Activated CD4-positive, alpha-beta T cell treated with anti-CD3 and anti-CD28 coated beads, Interleukin-2, amount 50 U/mL, for 48 hours (primary cell): ENCODE results near the gene ZNF136.

ENCODE experiments used
- DNase-seq, 2 experiments: peaks; one replicate each; pipeline ENCODE4 v3.0.0-alpha.2; 2020

Gene ZNF136

DNA sequence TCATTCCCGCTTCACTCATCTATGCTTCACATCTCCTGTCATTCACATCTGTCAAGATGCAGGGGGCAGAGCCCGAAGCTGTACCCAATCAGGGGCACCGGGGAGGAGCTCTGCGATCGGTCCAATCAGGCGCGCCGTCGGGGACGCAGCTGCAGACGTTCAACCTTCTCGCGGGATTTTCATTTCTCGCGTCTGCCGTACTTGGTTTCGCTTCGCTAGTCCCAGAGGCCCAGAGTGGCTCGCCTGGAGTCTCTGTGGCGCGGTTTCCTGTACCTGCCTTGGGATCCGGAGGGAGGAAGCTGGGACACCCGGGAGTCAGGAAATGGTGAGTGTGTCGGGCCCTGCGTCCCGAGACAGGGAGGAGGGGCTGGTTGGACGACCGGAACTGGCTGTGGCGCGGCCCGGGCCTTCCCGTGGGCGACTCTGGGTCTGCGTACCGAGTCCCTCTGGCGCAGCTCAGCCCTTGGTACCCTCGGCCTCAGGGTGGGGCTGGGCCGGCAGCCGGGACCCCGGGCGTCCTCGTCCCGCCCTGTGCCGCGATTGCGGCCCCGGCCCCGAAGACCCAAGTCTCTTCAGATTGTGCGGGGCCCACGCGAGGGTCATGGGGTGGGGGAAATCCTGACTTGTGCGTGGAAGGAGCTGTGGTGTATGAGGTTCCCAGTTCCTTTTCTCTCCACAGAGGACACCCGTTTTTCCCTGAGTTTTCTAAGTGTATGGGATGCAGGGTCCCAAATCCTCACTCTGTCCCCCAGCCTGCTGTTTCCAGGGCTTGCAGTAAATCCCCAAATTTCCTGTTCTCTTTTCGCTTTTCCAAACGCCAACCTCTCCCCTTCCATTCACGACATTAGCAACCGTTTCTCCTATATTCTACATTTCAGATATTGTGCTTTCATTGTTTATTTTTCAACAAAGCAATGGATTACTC is at the start of gene ZNF136:
ZNF136 (plus strand) TSS at position 215 of the 925 bp plus-strand sequence; CDS start at position 323, 108 bp downstream.
- peak; percentile 92 to 95 for DNase-seq

- DNase-seq: no peak
These were observed 49.8 kb upstream of the ZNF136 start for GRCh38 chr19:12113121-12113520.

DNA sequence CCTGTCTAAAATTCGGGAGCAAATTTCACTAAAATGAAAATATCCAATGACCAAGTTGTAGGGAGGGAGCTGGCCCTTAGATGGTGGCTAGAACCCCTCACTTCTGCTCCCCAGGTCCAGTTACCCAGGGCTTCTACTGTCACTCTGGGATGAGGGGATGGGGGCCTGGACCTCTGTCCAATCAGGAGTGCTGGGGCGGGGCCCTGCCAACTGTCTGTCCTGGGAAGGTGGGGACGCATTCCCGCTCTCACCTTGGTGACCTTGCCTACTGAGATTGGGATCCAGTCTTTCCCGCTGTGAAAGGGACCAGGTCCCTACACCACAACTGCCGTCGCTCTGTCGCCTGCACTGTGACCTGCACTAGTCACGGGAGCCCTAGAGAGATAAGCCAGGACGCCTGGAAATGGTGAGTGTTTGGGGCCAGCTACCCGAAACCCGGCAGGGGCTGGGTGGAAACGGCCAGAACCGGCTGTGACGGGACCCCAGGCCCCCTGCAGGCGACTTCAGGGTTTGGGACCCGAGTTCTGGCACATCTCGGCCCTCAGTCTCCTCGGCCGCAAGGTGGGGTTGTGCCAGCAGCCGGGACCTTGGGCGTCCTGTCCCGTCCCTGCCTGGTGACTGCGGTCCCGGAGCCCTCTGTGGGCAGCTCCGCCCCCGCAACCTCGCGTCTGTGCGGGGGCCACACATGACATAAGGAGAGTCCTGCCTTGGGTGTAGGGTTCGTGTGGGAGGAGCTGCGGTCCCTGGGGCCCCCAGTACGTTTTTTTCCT is 45.5 kb upstream of the ZNF136 start:
- DNase-seq: no peak

- peak in 1 of 2 experiments; percentile 27 for DNase-seq
These were observed 36.2 kb upstream of the ZNF136 start for GRCh38 chr19:12126707-12127106.

GRCh38 chr19:12133069-12133468 is 29.8 kb upstream of the ZNF136 start:
- DNase-seq: no peak

DNA sequence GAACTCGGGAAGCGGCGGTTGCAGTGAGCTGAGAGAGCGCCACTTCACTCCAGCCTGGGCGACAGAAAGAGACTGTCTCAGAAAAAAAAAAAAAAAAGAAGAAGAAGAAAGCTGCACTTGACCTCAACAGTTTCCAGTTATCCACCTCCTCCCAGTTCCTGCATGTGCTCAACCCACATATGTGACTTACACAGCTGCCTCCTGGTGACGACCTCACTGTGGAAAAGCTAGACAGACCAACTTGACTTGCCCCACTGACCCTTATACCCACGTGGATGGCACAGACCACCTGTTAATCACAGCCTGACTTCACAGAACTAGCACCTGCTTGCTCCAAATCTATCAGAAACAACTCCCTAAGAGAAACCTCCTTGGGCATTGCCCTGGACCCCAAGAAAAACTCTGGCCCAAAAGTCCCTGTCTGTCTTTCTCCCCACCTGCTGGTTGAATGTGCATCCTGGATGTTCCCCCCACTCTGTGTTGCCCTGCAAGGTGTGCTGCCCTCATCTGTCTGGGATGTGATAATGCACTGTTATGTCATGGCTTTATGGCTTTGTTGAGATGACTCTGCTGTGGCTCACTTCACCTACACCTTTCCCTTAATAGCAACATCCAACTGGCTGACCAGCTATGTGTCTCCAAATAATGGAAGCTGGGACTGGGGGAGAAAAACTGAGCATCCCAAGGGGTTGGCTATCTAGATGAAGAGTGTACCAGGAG is 25.5 kb upstream of the ZNF136 start:
- peak; percentile 33 to 42 for DNase-seq

DNA sequence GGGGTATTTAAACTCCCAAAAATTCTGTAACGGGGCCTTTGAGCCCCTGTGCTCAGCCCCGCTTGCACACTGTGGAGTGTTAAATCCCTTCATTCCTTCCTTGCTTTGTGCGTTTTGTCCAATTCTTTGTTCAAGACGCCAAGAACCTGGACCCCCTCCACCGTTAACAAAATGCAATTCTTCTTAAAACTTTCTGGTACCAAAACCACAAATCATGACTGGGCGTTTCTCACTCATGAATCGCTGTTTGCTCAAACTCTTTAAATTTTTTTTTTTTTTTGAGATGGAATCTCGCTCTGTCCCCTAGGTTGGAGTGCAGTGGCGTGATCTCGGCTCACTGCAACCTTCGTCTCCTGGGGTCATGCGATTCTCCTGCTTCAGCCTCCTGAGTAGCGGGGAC is 23.6 kb upstream of the ZNF136 start:
- DNase-seq: no peak

- DNase-seq: peak; percentile 94 to 97
These were observed 22.9 kb upstream of the ZNF136 start, which contains the start of gene ZNF20 for GRCh38 chr19:12139885-12140544. TSS of gene ZNF20 (minus strand) at chr19:12140350. CDS start at chr19:12140182, 168 bp downstream.

DNA sequence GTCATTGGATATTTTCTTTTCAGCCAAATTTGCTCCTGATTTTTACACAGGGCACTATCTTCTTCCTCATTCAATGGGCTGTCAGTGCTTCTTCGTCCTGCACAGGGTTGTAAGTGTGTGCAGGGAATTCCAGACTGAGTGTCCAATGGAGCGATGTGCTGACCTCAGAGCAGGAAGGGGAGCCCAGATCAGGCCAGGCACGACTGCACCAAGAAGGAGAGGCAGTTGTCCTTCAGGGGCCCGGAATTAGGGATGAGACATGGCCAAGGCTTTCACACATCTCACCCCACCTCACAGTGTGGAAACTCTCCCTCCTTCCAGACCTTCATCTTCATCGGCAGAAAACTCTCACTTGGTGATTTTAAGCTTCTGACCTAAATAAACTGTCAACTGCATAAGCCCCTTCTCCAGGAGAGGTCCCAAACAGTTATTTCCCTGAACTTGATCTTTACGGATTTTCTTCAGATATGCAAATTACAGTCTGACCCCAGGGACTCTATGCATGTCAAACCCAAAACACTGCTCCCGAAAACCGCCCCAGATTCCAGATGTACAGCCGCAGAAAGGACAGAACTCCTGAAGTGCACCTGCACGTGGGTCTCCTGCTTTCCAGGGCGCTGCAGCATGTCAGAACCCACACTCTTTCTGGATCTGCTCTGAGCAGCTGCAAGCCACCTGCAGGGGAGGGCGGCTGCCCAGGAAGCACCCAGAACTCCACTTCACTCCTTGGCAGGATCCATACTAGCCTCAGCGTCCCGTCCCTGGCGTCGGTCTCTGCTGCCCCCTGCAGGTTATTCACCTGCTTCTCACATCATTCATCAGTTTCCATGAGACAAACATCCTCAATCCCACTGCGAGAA is 22.1 kb upstream of the ZNF136 start:
- DNase-seq: peak; percentile 89 to 92

DNA sequence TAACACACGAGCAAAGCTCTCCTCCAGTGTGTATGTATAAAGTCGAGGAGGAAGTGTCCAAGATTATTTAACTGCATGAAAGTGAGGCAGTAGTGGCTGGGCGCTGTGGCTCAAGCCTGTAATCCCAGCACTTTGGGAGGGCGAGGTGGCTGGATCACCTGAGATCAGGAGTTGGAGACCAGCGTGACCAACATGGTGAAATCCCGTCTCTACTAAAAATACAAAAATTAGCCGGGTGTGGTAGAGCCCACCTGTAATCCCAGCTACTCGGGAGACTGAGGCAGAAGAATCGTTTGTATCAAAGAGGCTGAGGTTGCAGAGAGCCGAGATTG is 21.5 kb upstream of the ZNF136 start:
- no peak for DNase-seq

GRCh38 chr19:12145348-12145747 is 17.5 kb upstream of the ZNF136 start:
- no peak for DNase-seq

DNA sequence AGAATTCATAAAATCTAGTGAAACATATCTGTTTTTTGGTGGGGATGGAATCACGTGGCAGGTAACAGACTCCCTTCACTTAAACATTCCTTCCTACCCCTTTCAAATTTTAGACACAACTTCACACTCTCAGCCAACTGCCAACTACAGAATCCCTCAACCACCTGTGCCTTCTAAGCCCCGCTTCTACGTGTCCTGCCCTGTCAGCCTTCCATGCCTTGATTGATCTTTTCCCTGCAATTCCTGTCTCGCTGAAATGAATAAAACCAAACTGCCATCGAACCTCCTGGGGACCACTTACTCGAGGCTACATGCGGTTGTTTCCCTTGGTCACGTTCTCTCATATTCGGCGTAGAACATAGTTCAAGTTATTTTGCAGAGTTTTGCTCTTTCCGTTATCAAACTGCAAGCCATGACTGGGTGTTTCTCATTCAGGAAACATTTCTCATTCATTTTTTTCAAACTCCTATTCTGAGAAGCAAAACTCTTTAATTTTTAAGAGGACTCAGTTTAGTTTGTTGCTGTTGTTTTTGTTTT is 7.5 kb upstream of the ZNF136 start:
- no peak for DNase-seq

DNA sequence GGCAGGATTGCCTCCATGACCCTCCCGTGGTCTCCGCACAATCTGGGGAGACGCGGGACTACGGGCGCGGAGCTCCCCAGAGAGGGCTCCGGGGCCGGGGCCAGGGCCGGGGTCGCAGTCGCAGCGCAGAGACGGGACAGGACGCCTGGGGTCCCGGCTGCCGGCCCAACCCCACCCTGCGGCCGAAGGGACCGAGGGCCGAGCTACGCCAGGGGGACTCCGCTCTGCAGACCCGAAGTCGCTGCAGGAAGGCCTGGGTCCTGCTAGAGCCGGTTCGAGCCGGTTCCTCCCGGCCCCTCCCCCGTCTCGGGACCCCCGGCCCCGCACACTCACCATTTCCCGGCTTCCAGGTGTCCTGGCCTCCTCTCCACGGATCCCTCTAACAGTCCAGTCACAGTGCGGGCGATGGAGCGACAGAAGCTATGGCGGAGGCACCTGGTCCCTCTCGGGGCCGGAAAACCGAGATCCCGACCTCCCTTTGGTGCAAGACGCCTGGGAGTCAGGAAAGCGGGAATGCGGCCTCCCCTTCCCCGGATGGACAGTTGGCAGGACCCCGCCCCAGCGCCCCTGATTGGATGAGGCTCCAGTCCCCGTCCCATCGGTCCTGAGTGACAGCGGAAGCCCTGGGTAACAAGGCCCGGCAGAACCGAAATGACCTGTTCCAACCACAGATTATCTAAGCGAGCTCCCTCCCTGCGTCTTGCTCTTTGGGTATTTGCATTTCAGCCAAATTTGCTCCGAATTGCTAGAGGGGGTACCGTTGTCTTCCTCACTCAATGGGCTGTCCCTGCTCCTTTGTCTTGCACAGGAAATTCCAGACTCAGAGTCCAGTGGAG is 6.5 kb upstream of the ZNF136 start, which contains the start of gene ZNF625:
ZNF625 (minus strand) TSS at position 512 of the 836 bp plus-strand sequence; CDS start at position 336, 176 bp downstream.
- DNase-seq: peak; percentile 54 to 72

DNA sequence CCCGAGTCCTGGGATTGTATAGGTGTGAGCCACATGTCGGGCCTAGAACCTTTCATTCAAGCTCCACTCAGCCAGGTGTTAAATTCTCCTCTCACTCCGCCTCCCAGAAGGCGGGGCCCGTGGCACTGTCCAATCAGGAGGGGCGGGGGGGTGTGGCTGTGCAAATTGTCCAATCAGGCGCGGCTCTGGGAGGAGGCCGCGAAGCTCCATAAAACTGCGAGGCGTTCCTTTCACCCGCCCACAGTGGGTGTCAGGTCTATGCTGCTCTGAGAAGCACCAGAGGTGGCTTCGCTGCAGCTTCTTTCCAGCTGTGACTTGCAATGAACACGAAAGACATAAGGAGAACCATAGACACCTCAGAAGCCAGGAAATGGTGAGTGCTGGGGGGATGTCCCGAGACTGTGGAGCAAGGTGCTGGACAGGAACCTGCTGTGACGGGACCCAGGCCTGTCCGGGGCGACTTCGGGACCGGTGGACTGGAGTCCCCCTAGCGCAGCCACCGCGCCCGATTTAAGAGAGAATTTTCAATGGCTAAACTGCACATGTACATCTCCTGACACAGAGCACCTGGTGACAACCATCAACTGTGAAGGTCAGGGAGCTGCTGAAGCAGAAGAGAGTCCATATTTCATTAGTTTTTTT is 3.0 kb upstream of the ZNF136 start:
- no peak for DNase-seq

DNA sequence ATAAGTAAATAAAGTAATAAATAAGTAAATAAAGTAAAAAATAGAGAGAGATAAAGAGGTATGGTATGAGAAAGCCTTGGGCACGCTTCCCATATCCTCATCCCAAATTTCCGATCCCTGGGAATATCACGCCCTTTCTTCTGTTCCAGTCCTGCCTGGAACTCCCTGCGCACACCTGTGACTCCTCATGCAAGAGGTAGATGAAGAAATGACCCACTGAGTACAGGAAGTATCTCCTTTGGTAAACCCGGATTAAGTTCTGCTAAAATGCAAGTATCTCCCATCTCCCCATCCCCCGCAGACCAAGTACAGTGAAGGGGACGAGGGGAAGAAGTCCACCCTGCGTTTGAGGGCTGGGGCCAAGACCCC is 399 bp upstream of the ZNF136 start:
- DNase-seq: no peak

- no peak for DNase-seq
These were observed 930 bp downstream of the ZNF136 start for GRCh38 chr19:12163826-12164225.

- DNase-seq: no peak
These were observed 3.7 kb downstream of the ZNF136 start for GRCh38 chr19:12166626-12167025.

- no peak for DNase-seq
These were observed 17.5 kb downstream of the ZNF136 start for GRCh38 chr19:12180377-12180776.

DNA sequence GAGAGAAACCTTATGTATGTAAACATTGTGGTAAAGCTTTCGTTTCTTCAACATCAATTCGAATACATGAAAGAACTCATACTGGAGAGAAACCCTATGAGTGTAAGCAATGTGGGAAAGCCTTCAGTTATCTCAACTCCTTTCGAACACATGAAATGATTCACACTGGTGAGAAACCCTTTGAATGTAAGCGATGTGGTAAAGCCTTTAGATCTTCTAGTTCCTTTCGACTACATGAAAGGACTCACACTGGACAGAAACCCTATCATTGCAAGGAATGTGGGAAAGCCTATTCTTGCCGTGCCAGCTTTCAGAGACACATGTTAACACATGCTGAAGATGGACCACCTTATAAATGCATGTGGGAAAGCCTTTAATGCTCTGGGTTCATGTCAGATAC is 24.7 kb downstream of the ZNF136 start:
- no peak for DNase-seq
